ACC112 (cell line): Measurements from ENCODE around the gene MLLT6.
"Not testable (repeated sequence)": the region's sequence is repeated elsewhere in the genome, so short reads cannot be mapped to it uniquely, and the experiment has no call there.

Experiments
- H2AFZ ChIP-seq: fragments of 200-600 bp; sonication (generic); one replicate; pipeline ENCODE4 v1.6.0; 2017; ENCODE audit warnings: antibody characterized with exemption, low read length; ENCODE audit not compliant: unreplicated experiment
- H3K27ac ChIP-seq: fragments of 200-600 bp; sonication (generic); 2 replicates; pipeline ENCODE4 v1.5.1; 2014; ENCODE audit warnings: low read depth, mild to moderate bottlenecking, antibody characterized with exemption, low read length, moderate library complexity
- H3K27me3 ChIP-seq: fragments of 200-600 bp; sonication (generic); 2 replicates; pipeline ENCODE4 v1.6.1; 2014; ENCODE audit warnings: mild to moderate bottlenecking, antibody characterized with exemption, low read length, moderate library complexity, mixed read lengths; ENCODE audit not compliant: insufficient read depth
- H3K36me3 ChIP-seq: fragments of 200-600 bp; sonication (generic); 2 replicates; pipeline ENCODE4 v1.6.1; 2016; ENCODE audit warnings: mild to moderate bottlenecking, antibody characterized with exemption, low read length, moderate library complexity, mixed read lengths; ENCODE audit not compliant: insufficient read depth
- H3K4me1 ChIP-seq: fragments of 200-600 bp; sonication (generic); one replicate; pipeline ENCODE4 v1.6.1; 2016; ENCODE audit warnings: low read length, mixed read lengths; ENCODE audit not compliant: insufficient read depth, unreplicated experiment, control insufficient read depth
- H3K4me3 ChIP-seq: fragments of 200-600 bp; sonication (generic); 2 replicates; pipeline ENCODE4 v1.5.1; 2014; ENCODE audit warnings: mild to moderate bottlenecking, low read depth, low read length
- H3K79me2 ChIP-seq: fragments of 200-600 bp; sonication (generic); one replicate; pipeline ENCODE4 v1.6.0; 2016; ENCODE audit warnings: low read length; ENCODE audit not compliant: control insufficient read depth, unreplicated experiment, insufficient read depth

MLLT6 gene

GRCh38 chr17:38719289-38719942 is 14.3 kb downstream of the MLLT6 start:
- H3K4me3 ChIP-seq, result no peak overlapping the region
- H3K27me3 ChIP-seq, result no peaks in the 10 kb centered on the region
- no peak overlapping the region for H2AFZ ChIP-seq
- peaks cover 8% of the 10 kb centered on the region; the same call in 1 of the 2 replicates for H3K36me3 ChIP-seq
- H3K79me2 ChIP-seq, result no peaks in the 10 kb centered on the region
- no peak overlapping the region for H3K27ac ChIP-seq
- H3K4me1 ChIP-seq, result no peaks in the 10 kb centered on the region

GRCh38 chr17:38719943-38720641 is 15.0 kb downstream of the MLLT6 start:
- no peaks in the 10 kb centered on the region for H3K4me1 ChIP-seq
- no peak overlapping the region for H3K27ac ChIP-seq
- no peak overlapping the region for H3K4me3 ChIP-seq
- H3K27me3 ChIP-seq, result no peaks in the 10 kb centered on the region
- no peaks in the 10 kb centered on the region for H3K79me2 ChIP-seq
- no peak overlapping the region for H2AFZ ChIP-seq
- peaks cover 8% of the 10 kb centered on the region; the same call in 1 of the 2 replicates for H3K36me3 ChIP-seq

GRCh38 chr17:38720941-38721340 is 15.9 kb downstream of the MLLT6 start:
- H3K4me3 ChIP-seq, result no peak overlapping the region
- no peaks in the 10 kb centered on the region for H3K4me1 ChIP-seq
- no peaks in the 10 kb centered on the region for H3K27me3 ChIP-seq
- H3K36me3 ChIP-seq, result peaks cover 8% of the 10 kb centered on the region; the same call in 1 of the 2 replicates
- H3K79me2 ChIP-seq, result no peaks in the 10 kb centered on the region
- H3K27ac ChIP-seq, result no peak overlapping the region
- no peak overlapping the region for H2AFZ ChIP-seq

GRCh38 chr17:38721802-38722201 is 16.7 kb downstream of the MLLT6 start:
- Histone ChIP-seq H3K79me2 (no peaks in the 10 kb centered on the region), H3K27ac (no peak overlapping the region), H3K27me3 (no peaks in the 10 kb centered on the region), H3K36me3 (peaks cover 8% of the 10 kb centered on the region; the same call in 1 of the 2 replicates), H3K4me3 (no peak overlapping the region), H2AFZ (no peak overlapping the region), H3K4me1 (no peaks in the 10 kb centered on the region)

GRCh38 chr17:38724337-38724988 is 19.4 kb downstream of the MLLT6 start:
- Histone ChIP-seq H3K27me3 (no peaks in the 10 kb centered on the region), H3K4me1 (peaks cover 4% of the 10 kb centered on the region), H3K79me2 (no peaks in the 10 kb centered on the region), H3K27ac (no peak overlapping the region), H2AFZ (no peak overlapping the region), H3K36me3 (no peaks in the 10 kb centered on the region), H3K4me3 (no peak overlapping the region)

- Histone ChIP-seq H3K4me3 (no peak overlapping the region), H3K27ac (no peak overlapping the region), H3K27me3 (no peaks in the 10 kb centered on the region), H3K36me3 (no peaks in the 10 kb centered on the region), H3K79me2 (no peaks in the 10 kb centered on the region), H3K4me1 (peaks cover 4% of the 10 kb centered on the region), H2AFZ (no peak overlapping the region)
Measured at GRCh38 chr17:38725066-38725465, 20.0 kb downstream of the MLLT6 start.

- H3K79me2 ChIP-seq, H3K27ac ChIP-seq, H3K4me3 ChIP-seq, H3K36me3 ChIP-seq, H2AFZ ChIP-seq, H3K4me1 ChIP-seq, H3K27me3 ChIP-seq: not testable (repeated sequence)
Measured at GRCh38 chr17:38726145-38726544, 21.1 kb downstream of the MLLT6 start.

- H3K79me2 ChIP-seq, result peaks cover 18% of the 10 kb centered on the region
- H3K4me3 ChIP-seq, result no peak overlapping the region
- H3K27ac ChIP-seq, result no peak overlapping the region
- H3K4me1 ChIP-seq, result peaks cover 19% of the 10 kb centered on the region
- H2AFZ ChIP-seq, result no peak overlapping the region
- no peaks in the 10 kb centered on the region for H3K36me3 ChIP-seq
- no peaks in the 10 kb centered on the region for H3K27me3 ChIP-seq
Measured at GRCh38 chr17:38727736-38728135, 22.7 kb downstream of the MLLT6 start.

GRCh38 chr17:38728290-38728831 is 23.3 kb downstream of the MLLT6 start:
- Histone ChIP-seq H3K36me3 (no peaks in the 10 kb centered on the region), H3K79me2 (peaks cover 18% of the 10 kb centered on the region), H2AFZ (no peak overlapping the region), H3K4me3 (no peak overlapping the region), H3K27me3 (no peaks in the 10 kb centered on the region), H3K27ac (no peak overlapping the region), H3K4me1 (peaks cover 19% of the 10 kb centered on the region)

GRCh38 chr17:38729368-38729885 is 24.4 kb downstream of the MLLT6 start:
- Histone ChIP-seq H3K4me3 (peak overlapping the region; percentile 79), H2AFZ (no peak overlapping the region), H3K27me3 (no peaks in the 10 kb centered on the region), H3K27ac (no peak overlapping the region), H3K4me1 (peaks cover 19% of the 10 kb centered on the region), H3K36me3 (no peaks in the 10 kb centered on the region), H3K79me2 (peaks cover 18% of the 10 kb centered on the region)
